IMR-90 (cell line): ENCODE results near the gene DDAH2. TPM values are rescaled to one million over a fixed set of nuclear protein-coding genes. Genes with fewer than 3 reads are reported as not detected.

ENCODE experiments used
- ATAC-seq: fragments of 200-7000 bp; cut with Tn5 transposase; 2 replicates; pipeline ENCODE4 v1.9.1; 2020; ENCODE audit warnings: low read depth, mild to moderate bottlenecking, moderate library complexity
- BruUV-seq: library from RNA; stranded (reverse); fragments of 400-500 nt; replicated peaks from 2 replicates; lab custom pipeline; 2021; lab: Mats Ljungman, UMichigan
- CTCF ChIA-PET: fragments of 300-600 bp; formaldehyde crosslinking; extraction: SDS; loops from one replicate; lab custom pipeline; 2021; ENCODE audit warnings: antibody characterized with exemption; lab: Yijun Ruan, JAX
- POLR2A ChIA-PET: fragments of 300-600 bp; sonication (Branson Sonifier 250); formaldehyde crosslinking; loops from one replicate; lab custom pipeline; 2022; ENCODE audit warnings: antibody characterized with exemption; ENCODE audit not compliant: unreplicated experiment; lab: Charles Lee
- DNase-seq: peaks from one replicate; pipeline ENCODE4 v3.0.0; 2013
- H2AFZ ChIP-seq: replicated peaks from 2 replicates; pipeline ENCODE3; 2013; ENCODE audit warnings: low read length, mild to moderate bottlenecking; ENCODE audit not compliant: poor library complexity
- H2AK5ac ChIP-seq: 2 replicates; pipeline ENCODE4 v1.6.1; 2013; ENCODE audit warnings: low read depth, low read length, inconsistent platforms
- H2AK9ac ChIP-seq: replicated peaks from 2 replicates; pipeline ENCODE3; 2013; ENCODE audit warnings: mild to moderate bottlenecking, low read depth, low read length, moderate library complexity; ENCODE audit not compliant: poor library complexity
- H2BK120ac ChIP-seq: 2 replicates; pipeline ENCODE4 v1.6.1; 2013; ENCODE audit warnings: low read depth, low read length, inconsistent platforms
- H2BK15ac ChIP-seq: 3 replicates; pipeline ENCODE4 v1.6.1; 2013; ENCODE audit warnings: low read depth, low read length, inconsistent platforms
- H2BK20ac ChIP-seq: 2 replicates; pipeline ENCODE4 v1.6.1; 2013; ENCODE audit warnings: low read depth, mild to moderate bottlenecking, inconsistent platforms, low read length, moderate library complexity
- H2BK5ac ChIP-seq: 2 replicates; pipeline ENCODE4 v1.6.1; 2013; ENCODE audit warnings: mild to moderate bottlenecking, low read depth, low read length, inconsistent platforms; ENCODE audit not compliant: poor library complexity, severe bottlenecking
- H3K14ac ChIP-seq: replicated peaks from 2 replicates; pipeline ENCODE4 v1.6.1; 2013; ENCODE audit warnings: low read depth, low read length, inconsistent platforms
- H3K18ac ChIP-seq: 2 replicates; pipeline ENCODE4 v1.6.1; 2013; ENCODE audit warnings: low read depth, low read length, control low read depth
- H3K23ac ChIP-seq: 2 replicates; pipeline ENCODE4 v1.6.1; 2013; ENCODE audit warnings: low read depth, low read length, inconsistent platforms
- H3K27ac ChIP-seq: 2 replicates; pipeline ENCODE4 v1.5.1; 2013; ENCODE audit warnings: mild to moderate bottlenecking, control low read depth, low read length; ENCODE audit not compliant: insufficient read depth
- H3K27me3 ChIP-seq: 2 replicates; pipeline ENCODE4 v1.6.1; 2013; ENCODE audit warnings: low read length; ENCODE audit not compliant: control insufficient read depth, insufficient read depth
- H3K36me3 ChIP-seq: 2 replicates; pipeline ENCODE4 v1.6.1; 2013; ENCODE audit warnings: low read length, mixed read lengths; ENCODE audit not compliant: control insufficient read depth, insufficient read depth
- H3K4ac ChIP-seq: 2 replicates; pipeline ENCODE4 v1.6.1; 2013; ENCODE audit warnings: low read depth, low read length, inconsistent platforms
- H3K4me1 ChIP-seq: 2 replicates; pipeline ENCODE4 v1.6.1; 2013; ENCODE audit warnings: low read length, mixed read lengths; ENCODE audit not compliant: control insufficient read depth, insufficient read depth
- H3K4me2 ChIP-seq: 2 replicates; pipeline ENCODE4 v1.6.1; 2013; ENCODE audit warnings: low read depth, mild to moderate bottlenecking, control low read depth, low read length, moderate library complexity
- H3K4me3 ChIP-seq: 2 replicates; pipeline ENCODE4 v1.5.1; 2013; ENCODE audit warnings: low read depth, mild to moderate bottlenecking, control low read depth, low read length, moderate library complexity; ENCODE audit not compliant: insufficient read depth
- H3K56ac ChIP-seq: 2 replicates; pipeline ENCODE4 v1.6.1; 2013; ENCODE audit warnings: low read length, inconsistent platforms; ENCODE audit not compliant: insufficient read depth; ENCODE audit errors: extremely low read depth
- H3K79me1 ChIP-seq, 2 experiments: 2 replicates each; pipeline ENCODE4 v1.6.1; 2013; ENCODE audit warnings: low read length in 2 of 2, inconsistent platforms in 1 of 2, low read depth in 1 of 2
- H3K9ac ChIP-seq: 2 replicates; pipeline ENCODE4 v1.6.1; 2013; ENCODE audit warnings: low read depth, low read length, control low read depth
- H3K9me1 ChIP-seq: 2 replicates; pipeline ENCODE4 v1.6.1; 2013; ENCODE audit warnings: low read length, inconsistent platforms; ENCODE audit not compliant: insufficient read depth
- H3K9me3 ChIP-seq: 2 replicates; pipeline ENCODE4 v1.6.1; 2013; ENCODE audit warnings: low read length; ENCODE audit not compliant: control insufficient read depth, insufficient read depth
- H4K20me1 ChIP-seq: 2 replicates; pipeline ENCODE4 v1.6.1; 2013; ENCODE audit warnings: low read length, inconsistent platforms; ENCODE audit not compliant: insufficient read depth
- H4K5ac ChIP-seq: 2 replicates; pipeline ENCODE4 v1.6.1; 2013; ENCODE audit warnings: mild to moderate bottlenecking, low read depth, low read length, control low read depth
- H4K8ac ChIP-seq, 2 experiments: 2 replicates each; pipeline ENCODE4 v1.6.1; 2013; ENCODE audit warnings: low read depth in 2 of 2, low read length in 2 of 2, control low read depth in 1 of 2, inconsistent platforms in 1 of 2
- H4K91ac ChIP-seq: 2 replicates; pipeline ENCODE4 v1.6.1; 2013; ENCODE audit warnings: low read depth, low read length, inconsistent platforms; ENCODE audit not compliant: insufficient read depth
- BHLHE40 ChIP-seq: fragments of 150-350 bp; IDR thresholded peaks from 2 replicates; pipeline ENCODE4 v1.6.1; 2016; ENCODE audit warnings: mild to moderate bottlenecking, low read depth, low read length
- CEBPB ChIP-seq: IDR thresholded peaks from 2 replicates; pipeline ENCODE4 v1.6.1; 2012; ENCODE audit warnings: low read depth, low read length, improper control_type of control experiment
- FOS ChIP-seq: fragments of 150-350 bp; IDR thresholded peaks from 2 replicates; pipeline ENCODE4 v1.6.1; 2016; ENCODE audit warnings: low read depth, low read length
- MAFK ChIP-seq: IDR thresholded peaks from 2 replicates; pipeline ENCODE4 v1.6.1; 2012; ENCODE audit warnings: low read depth, low read length, improper control_type of control experiment
- MAZ ChIP-seq: IDR thresholded peaks from 2 replicates; pipeline ENCODE4 v1.6.1; 2012; ENCODE audit warnings: low read depth, mild to moderate bottlenecking, low read length, improper control_type of control experiment, moderate library complexity, borderline replicate concordance
- NFE2L2 ChIP-seq: fragments of 150-350 bp; IDR thresholded peaks from 2 replicates; pipeline ENCODE4 v1.6.1; 2016; ENCODE audit warnings: low read depth, mild to moderate bottlenecking, low read length
- POLR2A ChIP-seq: IDR thresholded peaks from 2 replicates; pipeline ENCODE4 v1.6.1; 2012; ENCODE audit warnings: mild to moderate bottlenecking, low read depth, low read length
- RAD21 ChIP-seq: IDR thresholded peaks from 2 replicates; pipeline ENCODE4 v1.6.1; 2012; ENCODE audit warnings: low read length, improper control_type of control experiment
- RCOR1 ChIP-seq: IDR thresholded peaks from 2 replicates; pipeline ENCODE4 v1.6.1; 2012; ENCODE audit warnings: mild to moderate bottlenecking, low read length, improper control_type of control experiment; ENCODE audit not compliant: insufficient replicate concordance
- RFX5 ChIP-seq: IDR thresholded peaks from 2 replicates; pipeline ENCODE4 v1.8.0; 2012; ENCODE audit warnings: low read depth, mild to moderate bottlenecking, low read length, moderate library complexity
- WGBS, 2 experiments: methylation state at CpG; one replicate each; pipeline versions ENCODE4 v1.1.5 to v1.1.7; 2013; ENCODE audit warnings: missing lambda C conversion rate in 2 of 2; ENCODE audit not compliant: insufficient read length in 1 of 2; ENCODE audit errors: extremely low coverage in 2 of 2; 5-methylcytosine and 5-hydroxymethylcytosine counted together
- dilution Hi-C: fragments of 300-500 bp; cut with HindIII; formaldehyde crosslinking; loops from one replicate; pipeline ENCODE4 v1.14.3; 2018; ENCODE audit warnings: low sequenced_read_pairs; ENCODE audit not compliant: unreplicated experiment
- in situ Hi-C: fragments of 300-500 bp; cut with MboI; formaldehyde crosslinking; loops from 3 replicates; pipeline ENCODE4 v1.14.3; 2019; ENCODE audit warnings: low sequenced_read_pairs, inconsistent platforms, mixed read lengths
- intact Hi-C: fragments of 100-400 bp; cut with micrococcal nuclease; formaldehyde crosslinking; loops from 2 replicates; pipeline ENCODE4 v1.10.0; 2022
- polyA plus RNA-seq, 3 experiments: library from polyadenylated mRNA; depleted of rRNA; stranded (reverse); fragments of >200 nt; gene quantifications; 2 replicates each; pipeline ENCODE4 v1.2.3, GENCODE V29; 2012; ENCODE audit warnings: low replicate concordance in 1 of 3
- total RNA-seq: library from RNA; depleted of rRNA; stranded (reverse); fragments of >200 nt; gene quantifications from 2 replicates; pipeline ENCODE4 v1.2.3, GENCODE V29; 2012
- TF ChIP-seq, protein P1 (sequence below): conservative IDR thresholded peaks from 2 replicates; pipeline ENCODE4 v1.5.1; 2012; ENCODE audit warnings: mild to moderate bottlenecking, low read depth, low read length, improper control_type of control experiment
- TF ChIP-seq, protein P2 (sequence below): fragments of 150-350 bp; IDR thresholded peaks from 2 replicates; pipeline ENCODE4 v1.6.1; 2017; ENCODE audit warnings: mild to moderate bottlenecking, antibody characterized with exemption, low read length, low read depth

The DDAH2 gene
- total and polyA plus RNA-seq, 2 of the 4 experiments (the other 2 are of a cell fraction), result 40.7 to 57.9 TPM

DNA sequence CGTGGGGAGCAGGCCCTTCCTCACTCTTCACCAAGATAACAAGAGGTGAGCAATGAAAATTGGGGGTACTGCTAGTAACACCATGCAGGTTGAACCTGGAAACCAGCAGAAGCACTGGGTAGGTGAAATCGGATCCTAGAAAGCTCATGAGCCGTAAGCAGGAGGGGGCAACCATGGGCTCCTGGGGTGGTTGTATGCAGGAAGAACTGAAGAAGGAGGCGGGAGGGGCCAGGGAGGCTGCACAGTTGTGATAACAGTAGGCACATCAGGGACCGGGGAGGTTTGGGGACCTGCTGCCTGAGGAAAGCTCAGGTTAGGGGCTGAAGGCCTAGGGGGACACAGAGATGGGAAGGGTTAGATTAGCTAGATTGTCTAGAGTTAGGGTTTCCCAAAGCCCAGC, 42.6 kb downstream of the DDAH2 start:
- ChIA-PET CTCF (no interaction called here), POLR2A (no interaction called here)
- no peak overlapping the region for H2AK5ac ChIP-seq
- H3K4me3 ChIP-seq, result no peak overlapping the region
- no peak overlapping the region for H3K18ac ChIP-seq
- BruUV-seq, result no TSS peak
- TF ChIP-seq BHLHE40 (no peak), MAZ (no peak), FOS (no peak), RFX5 (no peak), MAFK (no peak), NFE2L2 (no peak), RCOR1 (no peak), CEBPB (no peak), RAD21 (no peak), POLR2A (no peak)
- TF ChIP-seq, protein P1, sequence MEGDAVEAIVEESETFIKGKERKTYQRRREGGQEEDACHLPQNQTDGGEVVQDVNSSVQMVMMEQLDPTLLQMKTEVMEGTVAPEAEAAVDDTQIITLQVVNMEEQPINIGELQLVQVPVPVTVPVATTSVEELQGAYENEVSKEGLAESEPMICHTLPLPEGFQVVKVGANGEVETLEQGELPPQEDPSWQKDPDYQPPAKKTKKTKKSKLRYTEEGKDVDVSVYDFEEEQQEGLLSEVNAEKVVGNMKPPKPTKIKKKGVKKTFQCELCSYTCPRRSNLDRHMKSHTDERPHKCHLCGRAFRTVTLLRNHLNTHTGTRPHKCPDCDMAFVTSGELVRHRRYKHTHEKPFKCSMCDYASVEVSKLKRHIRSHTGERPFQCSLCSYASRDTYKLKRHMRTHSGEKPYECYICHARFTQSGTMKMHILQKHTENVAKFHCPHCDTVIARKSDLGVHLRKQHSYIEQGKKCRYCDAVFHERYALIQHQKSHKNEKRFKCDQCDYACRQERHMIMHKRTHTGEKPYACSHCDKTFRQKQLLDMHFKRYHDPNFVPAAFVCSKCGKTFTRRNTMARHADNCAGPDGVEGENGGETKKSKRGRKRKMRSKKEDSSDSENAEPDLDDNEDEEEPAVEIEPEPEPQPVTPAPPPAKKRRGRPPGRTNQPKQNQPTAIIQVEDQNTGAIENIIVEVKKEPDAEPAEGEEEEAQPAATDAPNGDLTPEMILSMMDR, result no peak
- TF ChIP-seq, protein P2, sequence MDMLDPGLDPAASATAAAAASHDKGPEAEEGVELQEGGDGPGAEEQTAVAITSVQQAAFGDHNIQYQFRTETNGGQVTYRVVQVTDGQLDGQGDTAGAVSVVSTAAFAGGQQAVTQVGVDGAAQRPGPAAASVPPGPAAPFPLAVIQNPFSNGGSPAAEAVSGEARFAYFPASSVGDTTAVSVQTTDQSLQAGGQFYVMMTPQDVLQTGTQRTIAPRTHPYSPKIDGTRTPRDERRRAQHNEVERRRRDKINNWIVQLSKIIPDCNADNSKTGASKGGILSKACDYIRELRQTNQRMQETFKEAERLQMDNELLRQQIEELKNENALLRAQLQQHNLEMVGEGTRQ, result no peak
- no peak overlapping the region for H2BK15ac ChIP-seq
- no peak overlapping the region for H4K91ac ChIP-seq
- intact Hi-C loops, result no loop called here
- H4K8ac ChIP-seq, result no peak overlapping the region
- H3K36me3 ChIP-seq, result peaks cover 51% of the 10 kb centered on the region
- H3K56ac ChIP-seq, result no peak overlapping the region
- H3K9ac ChIP-seq, result no peak overlapping the region
- H4K20me1 ChIP-seq, result no peaks in the 10 kb centered on the region
- no peak overlapping the region for H2AFZ ChIP-seq
- H3K9me1 ChIP-seq, result 0 out of 2 replicates have a peak, but pooled peaks cover 5% of the 10 kb centered on the region
- 88% methylated on average over 3 of the region's 5 CpGs; no CpG with 5 or more reads in 1 of the 2 experiments for WGBS, 2 experiments
- dilution Hi-C loops, result no loop called here
- H3K4me2 ChIP-seq, result no peak overlapping the region
- no peak for DNase-seq
- no peak overlapping the region for H3K14ac ChIP-seq
- no peak overlapping the region for H2BK120ac ChIP-seq
- ATAC-seq, result no peak
- no peak overlapping the region for H2BK20ac ChIP-seq
- H3K27me3 ChIP-seq, result no peaks in the 10 kb centered on the region
- H3K4ac ChIP-seq, result no peak overlapping the region
- in situ Hi-C loops, result loop anchor here (10.0 kb wide), 2 partner anchors 148 to 258 kb away; partner anchors contain the start of gene CFB
- H3K79me1 ChIP-seq, result no peaks in the 10 kb centered on the region
- no peak overlapping the region for H3K27ac ChIP-seq
- no peaks in the 10 kb centered on the region for H3K9me3 ChIP-seq
- H3K23ac ChIP-seq, result no peak overlapping the region
- peaks cover 5% of the 10 kb centered on the region; the same call in 1 of the 2 replicates for H3K4me1 ChIP-seq
- no peak overlapping the region for H4K5ac ChIP-seq
- H2BK5ac ChIP-seq, result no peak overlapping the region
- no peak overlapping the region for H2AK9ac ChIP-seq
